A673 (cell line): ENCODE data around the gene PIGL. TPM values are rescaled to one million over a fixed set of nuclear protein-coding genes. Genes with fewer than 3 reads are reported as not detected.

ENCODE experiments used
- BruUV-seq: library from RNA; stranded (reverse); fragments of 400-500 nt; replicated peaks from 2 replicates; lab custom pipeline; 2021; lab: Mats Ljungman, UMichigan
- CTCF ChIA-PET: fragments of 300-600 bp; sonication (Branson Sonifier 250); formaldehyde crosslinking; loops from one replicate; lab custom pipeline; 2022; ENCODE audit warnings: antibody characterized with exemption; lab: Charles Lee
- POLR2A ChIA-PET: fragments of 300-600 bp; sonication (Branson Sonifier 250); formaldehyde crosslinking; loops from one replicate; lab custom pipeline; 2022; ENCODE audit warnings: antibody characterized with exemption; ENCODE audit not compliant: low non-redundant PET; lab: Charles Lee
- DNase-seq: peaks from one replicate; pipeline ENCODE4 v3.0.0-alpha.2; 2015; ENCODE audit warnings: low spot score
- H3K27ac ChIP-seq: fragments of 200-600 bp; sonication (generic); 2 replicates; pipeline ENCODE4 v1.5.1; 2016; ENCODE audit warnings: mixed run types, low read depth, mild to moderate bottlenecking, mixed read lengths, antibody characterized with exemption, low read length; ENCODE audit not compliant: poor library complexity, severe bottlenecking
- H3K27me3 ChIP-seq: fragments of 200-600 bp; sonication (generic); replicated peaks from 2 replicates; pipeline ENCODE4 v1.6.1; 2017; ENCODE audit warnings: mixed run types, low read depth, mild to moderate bottlenecking, mixed read lengths, antibody characterized with exemption, low read length; ENCODE audit not compliant: insufficient read depth, poor library complexity
- H3K36me3 ChIP-seq: fragments of 200-600 bp; sonication (generic); 2 replicates; pipeline ENCODE4 v1.6.1; 2016; ENCODE audit warnings: mixed run types, mild to moderate bottlenecking, mixed read lengths, antibody characterized with exemption, low read length; ENCODE audit not compliant: insufficient read depth, poor library complexity, severe bottlenecking
- H3K4me1 ChIP-seq: fragments of 200-600 bp; sonication (generic); 2 replicates; pipeline ENCODE4 v1.6.1; 2017; ENCODE audit warnings: mixed run types, mild to moderate bottlenecking, mixed read lengths, antibody characterized with exemption, low read length; ENCODE audit not compliant: insufficient read depth, poor library complexity, severe bottlenecking
- H3K4me3 ChIP-seq: fragments of 200-600 bp; sonication (generic); 2 replicates; pipeline ENCODE4 v1.5.1; 2016; ENCODE audit warnings: low read depth, mixed run types, mild to moderate bottlenecking, mixed read lengths, low read length; ENCODE audit not compliant: poor library complexity, severe bottlenecking
- H3K9me3 ChIP-seq: fragments of 200-600 bp; sonication (generic); 2 replicates; pipeline ENCODE4 v1.6.1; 2016; ENCODE audit warnings: mixed run types, low read depth, mild to moderate bottlenecking, mixed read lengths, antibody characterized with exemption, low read length; ENCODE audit not compliant: poor library complexity, severe bottlenecking
- EZH2 ChIP-seq: fragments of 200-600 bp; sonication (generic); IDR thresholded peaks from 2 replicates; pipeline ENCODE4 v1.6.1; 2017; ENCODE audit warnings: borderline replicate concordance, low read depth, mild to moderate bottlenecking, mixed read lengths, antibody characterized with exemption, low read length; ENCODE audit not compliant: poor library complexity, severe bottlenecking
- intact Hi-C: fragments of 100-400 bp; cut with micrococcal nuclease; formaldehyde crosslinking; loops from one replicate; pipeline ENCODE4 v1.10.0; 2022; ENCODE audit not compliant: unreplicated experiment
- total RNA-seq: library from RNA; stranded (reverse); gene quantifications from 2 replicates; pipeline ENCODE4 v1.2.3, GENCODE V29; 2021
- TF ChIP-seq, protein P1 (sequence below): fragments of 300-800, 200-600 bp; sonication (generic); conservative IDR thresholded peaks from 2 replicates; pipeline ENCODE4 v1.5.1; 2017; ENCODE audit warnings: low read depth, mild to moderate bottlenecking, antibody characterized with exemption, low read length, moderate library complexity, mixed read lengths

The PIGL gene
- total RNA-seq, 1 experiment from 2014 or later: 31.7 TPM

DNA sequence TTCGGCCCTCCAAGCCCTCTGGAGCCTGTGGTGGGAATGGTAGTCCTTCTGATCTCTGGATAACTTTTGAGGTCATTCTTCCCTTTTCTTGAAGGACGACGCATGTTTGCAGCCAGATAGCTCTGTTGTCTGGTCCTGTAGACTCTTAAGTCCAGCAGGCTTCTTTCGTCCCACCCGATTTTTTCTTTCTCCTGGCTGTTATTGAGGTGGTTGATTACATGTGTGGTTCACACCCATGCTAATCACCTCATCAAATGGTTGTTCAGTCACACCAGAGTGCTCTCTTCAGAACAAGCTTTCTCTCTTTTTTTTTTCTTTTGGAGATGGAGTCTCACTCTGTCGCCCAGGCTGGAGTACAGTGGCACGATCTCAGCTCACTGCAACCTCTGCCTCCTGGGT is 30.6 kb downstream of the PIGL start:
- no TSS peak for BruUV-seq
- Histone ChIP-seq H3K36me3 (no peaks in the 10 kb centered on the region), H3K4me1 (peaks cover 8% of the 10 kb centered on the region), H3K9me3 (no peaks in the 10 kb centered on the region), H3K27me3 (no peaks in the 10 kb centered on the region), H3K4me3 (no peak overlapping the region), H3K27ac (no peak overlapping the region)
- intact Hi-C loops: no loop called here
- no peak for DNase-seq
- POLR2A ChIA-PET: no interaction called here
- CTCF ChIA-PET: no interaction called here
- TF ChIP-seq, protein P1, sequence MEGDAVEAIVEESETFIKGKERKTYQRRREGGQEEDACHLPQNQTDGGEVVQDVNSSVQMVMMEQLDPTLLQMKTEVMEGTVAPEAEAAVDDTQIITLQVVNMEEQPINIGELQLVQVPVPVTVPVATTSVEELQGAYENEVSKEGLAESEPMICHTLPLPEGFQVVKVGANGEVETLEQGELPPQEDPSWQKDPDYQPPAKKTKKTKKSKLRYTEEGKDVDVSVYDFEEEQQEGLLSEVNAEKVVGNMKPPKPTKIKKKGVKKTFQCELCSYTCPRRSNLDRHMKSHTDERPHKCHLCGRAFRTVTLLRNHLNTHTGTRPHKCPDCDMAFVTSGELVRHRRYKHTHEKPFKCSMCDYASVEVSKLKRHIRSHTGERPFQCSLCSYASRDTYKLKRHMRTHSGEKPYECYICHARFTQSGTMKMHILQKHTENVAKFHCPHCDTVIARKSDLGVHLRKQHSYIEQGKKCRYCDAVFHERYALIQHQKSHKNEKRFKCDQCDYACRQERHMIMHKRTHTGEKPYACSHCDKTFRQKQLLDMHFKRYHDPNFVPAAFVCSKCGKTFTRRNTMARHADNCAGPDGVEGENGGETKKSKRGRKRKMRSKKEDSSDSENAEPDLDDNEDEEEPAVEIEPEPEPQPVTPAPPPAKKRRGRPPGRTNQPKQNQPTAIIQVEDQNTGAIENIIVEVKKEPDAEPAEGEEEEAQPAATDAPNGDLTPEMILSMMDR: no peak
- no peak for TF ChIP-seq EZH2

DNA sequence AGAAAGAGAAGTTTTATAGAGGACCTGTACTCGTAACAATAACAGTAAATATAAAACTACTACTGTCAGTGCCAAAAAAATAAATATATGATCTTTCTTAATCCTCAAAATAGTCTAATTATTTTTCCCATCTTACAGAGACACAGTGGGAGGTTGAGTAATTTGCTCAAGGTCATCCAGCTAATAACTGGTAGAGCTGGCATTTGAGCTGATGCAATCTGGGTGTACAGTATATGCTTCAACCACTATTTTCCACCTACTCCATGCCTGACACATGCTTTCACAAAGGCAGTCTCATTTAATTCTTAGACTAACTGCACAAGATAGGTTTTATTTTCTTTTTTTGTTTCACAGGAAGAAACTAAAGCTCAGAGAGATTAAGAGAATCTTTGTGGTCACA is 33.6 kb downstream of the PIGL start:
- H3K4me3 ChIP-seq: no peak overlapping the region
- no peaks in the 10 kb centered on the region for H3K27me3 ChIP-seq
- TF ChIP-seq, protein P1: no peak
- TF ChIP-seq EZH2: no peak
- ChIA-PET CTCF (no interaction called here), POLR2A (no interaction called here)
- peak; percentile 11 for DNase-seq
- H3K27ac ChIP-seq: peak overlapping the region; percentile 60
- H3K36me3 ChIP-seq: no peaks in the 10 kb centered on the region
- no TSS peak for BruUV-seq
- peaks cover 8% of the 10 kb centered on the region for H3K4me1 ChIP-seq
- intact Hi-C loops: no loop called here
- H3K9me3 ChIP-seq: no peaks in the 10 kb centered on the region

DNA sequence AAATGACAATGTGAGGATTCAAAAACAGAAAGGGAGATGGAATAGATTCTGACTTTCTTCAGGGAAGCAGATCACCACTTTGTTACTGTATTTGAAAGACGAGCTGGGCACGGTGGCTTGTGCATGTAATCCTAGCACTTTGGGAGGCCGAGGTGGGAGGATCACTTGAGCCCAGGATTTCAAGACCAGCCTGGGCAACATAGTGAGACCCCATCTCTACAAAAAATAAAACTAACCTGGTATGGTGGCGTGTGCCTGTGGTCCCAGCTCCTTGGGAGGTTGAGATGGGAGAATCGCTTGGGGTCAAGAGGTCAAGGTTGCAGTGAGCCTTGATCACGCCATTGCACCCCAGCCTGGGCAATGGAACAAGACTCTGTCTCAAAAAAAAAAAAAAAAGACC is 34.0 kb downstream of the PIGL start:
- no peaks in the 10 kb centered on the region for H3K27me3 ChIP-seq
- no peaks in the 10 kb centered on the region for H3K36me3 ChIP-seq
- no TSS peak for BruUV-seq
- H3K9me3 ChIP-seq: no peaks in the 10 kb centered on the region
- intact Hi-C loops: no loop called here
- peaks cover 8% of the 10 kb centered on the region for H3K4me1 ChIP-seq
- ChIA-PET CTCF (no interaction called here), POLR2A (no interaction called here)
- DNase-seq: no peak
- peak overlapping the region; percentile 60 for H3K27ac ChIP-seq
- H3K4me3 ChIP-seq: no peak overlapping the region
- TF ChIP-seq EZH2: no peak
- TF ChIP-seq, protein P1: no peak
